WTC11 (cell line): Measurements from ENCODE around the gene COL4A2. TPM values are rescaled to one million over a fixed set of nuclear protein-coding genes. Genes with fewer than 3 reads are reported as not detected.

ENCODE experiments used
- ATAC-seq: fragments of 200-7000 bp; cut with Tn5 transposase; 2 replicates; pipeline ENCODE4 v1.10.0; 2021; ENCODE audit warnings: mild to moderate bottlenecking, moderate library complexity
- CTCF ChIA-PET: fragments of 300-600 bp; sonication (Branson Sonifier 250); formaldehyde crosslinking; loops from one replicate; lab custom pipeline; 2021; ENCODE audit warnings: antibody characterized with exemption; lab: Charles Lee
- POLR2A ChIA-PET: fragments of 350-600 bp; sonication (Branson Sonifier 250); formaldehyde crosslinking; loops from one replicate; lab custom pipeline; 2021; ENCODE audit warnings: antibody characterized with exemption; lab: Charles Lee
- DNase-seq: peaks from one replicate; pipeline ENCODE4 v3.0.0; 2021; ENCODE audit warnings: low spot score
- H3K27ac Mint-ChIP-seq: 2 replicates; pipeline ENCODE4 v1.8.0; 2021; ENCODE audit warnings: mixed read lengths
- H3K27me3 Mint-ChIP-seq: 2 replicates; pipeline ENCODE4 v1.8.0; 2021; ENCODE audit warnings: low read depth, mild to moderate bottlenecking, moderate library complexity, mixed read lengths
- H3K36me3 Mint-ChIP-seq: 2 replicates; pipeline ENCODE4 v1.8.0; 2021; ENCODE audit warnings: mixed read lengths
- H3K4me1 Mint-ChIP-seq: 2 replicates; pipeline ENCODE4 v1.8.0; 2022; ENCODE audit warnings: mixed read lengths
- H3K4me3 Mint-ChIP-seq: 2 replicates; pipeline ENCODE4 v1.8.0; 2021; ENCODE audit warnings: mild to moderate bottlenecking, moderate library complexity, mixed read lengths
- H3K9me3 Mint-ChIP-seq: 2 replicates; pipeline ENCODE4 v1.8.0; 2021; ENCODE audit warnings: mixed read lengths
- ATF2 ChIP-seq: sonication (generic); formaldehyde crosslinking; IDR thresholded peaks from 2 replicates; pipeline ENCODE4 v1.8.1; 2022; ENCODE audit warnings: low read depth, missing genetic modification reagents, borderline replicate concordance
- CBFB ChIP-seq: sonication (generic); formaldehyde crosslinking; IDR thresholded peaks from 2 replicates; pipeline ENCODE4 v1.8.1; 2022; ENCODE audit warnings: mild to moderate bottlenecking, low read depth, missing genetic modification reagents
- CDX4 ChIP-seq: fragments of 250-450 bp; sonication (Bioruptor Pico); IDR thresholded peaks from 2 replicates; pipeline ENCODE4 v1.9.0; 2021; ENCODE audit warnings: moderate library complexity, mild to moderate bottlenecking, inconsistent platforms, borderline replicate concordance
- E2F4 ChIP-seq: sonication (generic); formaldehyde crosslinking; IDR thresholded peaks from 2 replicates; pipeline ENCODE4 v1.8.1; 2022; ENCODE audit warnings: low read depth, mild to moderate bottlenecking, moderate library complexity, missing genetic modification reagents, borderline replicate concordance
- FOXK1 ChIP-seq: sonication (generic); formaldehyde crosslinking; IDR thresholded peaks from 2 replicates; pipeline ENCODE4 v1.8.0; 2022; ENCODE audit warnings: mild to moderate bottlenecking, moderate library complexity, missing genetic modification reagents
- GABPB1 ChIP-seq: sonication (generic); formaldehyde crosslinking; IDR thresholded peaks from 2 replicates; pipeline ENCODE4 v1.8.1; 2023; ENCODE audit warnings: mild to moderate bottlenecking, missing genetic modification reagents
- IRF1 ChIP-seq: sonication (generic); formaldehyde crosslinking; IDR thresholded peaks from 2 replicates; pipeline ENCODE4 v1.8.0; 2023; ENCODE audit warnings: missing genetic modification reagents
- NFATC4 ChIP-seq: fragments of 250-450 bp; sonication (Bioruptor Pico); IDR thresholded peaks from 2 replicates; pipeline ENCODE4 v1.9.0; 2021; ENCODE audit warnings: mild to moderate bottlenecking
- PREB ChIP-seq: sonication (generic); formaldehyde crosslinking; IDR thresholded peaks from 2 replicates; pipeline ENCODE4 v1.8.1; 2022; ENCODE audit warnings: mild to moderate bottlenecking, missing genetic modification reagents, moderate library complexity, borderline replicate concordance
- SMAD3 ChIP-seq: sonication (generic); formaldehyde crosslinking; IDR thresholded peaks from 2 replicates; pipeline ENCODE4 v1.8.0; 2022; ENCODE audit warnings: missing genetic modification reagents, mild to moderate bottlenecking, borderline replicate concordance
- SMAD4 ChIP-seq: sonication (generic); formaldehyde crosslinking; IDR thresholded peaks from 2 replicates; pipeline ENCODE4 v1.8.0; 2022; ENCODE audit warnings: mild to moderate bottlenecking, missing genetic modification reagents
- SP1 ChIP-seq: sonication (generic); formaldehyde crosslinking; conservative IDR thresholded peaks from 2 replicates; pipeline ENCODE4 v1.8.1; 2022; ENCODE audit warnings: missing genetic modification reagents
- USF2 ChIP-seq: sonication (generic); formaldehyde crosslinking; IDR thresholded peaks from 2 replicates; pipeline ENCODE4 v1.8.1; 2023; ENCODE audit warnings: mild to moderate bottlenecking, missing genetic modification reagents, moderate library complexity
- ZNF121 ChIP-seq: sonication (generic); formaldehyde crosslinking; IDR thresholded peaks from 2 replicates; pipeline ENCODE4 v1.8.0; 2023; ENCODE audit warnings: missing genetic modification reagents
- ZNF138 ChIP-seq: sonication (generic); formaldehyde crosslinking; conservative IDR thresholded peaks from 2 replicates; pipeline ENCODE4 v1.8.1; 2022; ENCODE audit warnings: mild to moderate bottlenecking, moderate library complexity, missing genetic modification reagents
- total RNA-seq: library from RNA; stranded (reverse); gene quantifications from 3 replicates; pipeline ENCODE4 v1.2.3, GENCODE V29; 2021
- TF ChIP-seq, protein P1 (sequence below): sonication (generic); formaldehyde crosslinking; IDR thresholded peaks from 2 replicates; pipeline ENCODE4 v1.8.0; 2023; ENCODE audit warnings: mild to moderate bottlenecking, missing genetic modification reagents
- TF ChIP-seq, protein P2 (sequence below): sonication (generic); formaldehyde crosslinking; conservative IDR thresholded peaks from 2 replicates; pipeline ENCODE4 v1.8.1; 2022; ENCODE audit warnings: mild to moderate bottlenecking, missing genetic modification reagents

The COL4A2 gene
- total RNA-seq, 1 experiment from 2014 or later, result 109 TPM

DNA sequence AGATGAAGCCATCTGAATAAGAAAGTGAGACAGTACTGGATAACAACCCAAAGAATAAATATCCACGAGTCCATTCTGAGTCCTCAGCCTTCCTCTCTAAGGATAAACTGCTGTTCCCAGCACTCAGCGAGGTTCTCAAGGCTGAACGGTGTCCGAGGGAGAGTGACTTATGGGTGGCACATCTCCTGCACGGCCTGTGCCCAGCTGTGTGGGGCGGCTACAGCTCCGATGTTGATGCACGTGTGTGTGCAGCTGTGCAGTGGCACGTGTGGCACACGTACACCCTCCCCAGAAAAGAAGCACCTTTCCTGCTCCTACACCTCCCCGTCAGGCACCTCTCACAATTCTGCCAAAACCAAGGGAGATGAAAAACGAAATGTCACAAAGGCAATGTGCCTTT is 209.4 kb downstream of the COL4A2 start:
- no peak overlapping the region for H3K27ac Mint-ChIP-seq
- TF ChIP-seq IRF1, result no peak
- ChIA-PET POLR2A (no interaction called here), CTCF (interaction anchor here (1.3 kb wide), 1 partner anchor 20 kb away, joined by 4 read pairs; no protein-coding TSS in a partner anchor)
- H3K9me3 Mint-ChIP-seq, result no peaks in the 10 kb centered on the region
- no peak overlapping the region for H3K4me3 Mint-ChIP-seq
- H3K27me3 Mint-ChIP-seq, result no peaks in the 10 kb centered on the region
- DNase-seq (no peak), ATAC-seq (no peak)
- peaks cover 8% of the 10 kb centered on the region; the same call in 1 of the 2 replicates for H3K4me1 Mint-ChIP-seq
- peaks cover 3% of the 10 kb centered on the region; the same call in 1 of the 2 replicates for H3K36me3 Mint-ChIP-seq

- ATAC-seq (no peak), DNase-seq (no peak)
- 0 out of 2 replicates have a peak overlapping the region, but pooled peaks have one; percentile 74 for H3K27ac Mint-ChIP-seq
- H3K4me1 Mint-ChIP-seq, result peaks cover 8% of the 10 kb centered on the region; the same call in 1 of the 2 replicates
- no peak overlapping the region for H3K4me3 Mint-ChIP-seq
- peaks cover 3% of the 10 kb centered on the region; the same call in 1 of the 2 replicates for H3K36me3 Mint-ChIP-seq
- no peaks in the 10 kb centered on the region for H3K27me3 Mint-ChIP-seq
- ChIA-PET POLR2A (no interaction called here), CTCF (interaction anchor here (1.3 to 1.9 kb wide), 2 partner anchors 14 to 62 kb away, joined by 3 to 11 read pairs; no protein-coding TSS in a partner anchor)
- TF ChIP-seq ZNF138, result no peak
- TF ChIP-seq, protein P1, sequence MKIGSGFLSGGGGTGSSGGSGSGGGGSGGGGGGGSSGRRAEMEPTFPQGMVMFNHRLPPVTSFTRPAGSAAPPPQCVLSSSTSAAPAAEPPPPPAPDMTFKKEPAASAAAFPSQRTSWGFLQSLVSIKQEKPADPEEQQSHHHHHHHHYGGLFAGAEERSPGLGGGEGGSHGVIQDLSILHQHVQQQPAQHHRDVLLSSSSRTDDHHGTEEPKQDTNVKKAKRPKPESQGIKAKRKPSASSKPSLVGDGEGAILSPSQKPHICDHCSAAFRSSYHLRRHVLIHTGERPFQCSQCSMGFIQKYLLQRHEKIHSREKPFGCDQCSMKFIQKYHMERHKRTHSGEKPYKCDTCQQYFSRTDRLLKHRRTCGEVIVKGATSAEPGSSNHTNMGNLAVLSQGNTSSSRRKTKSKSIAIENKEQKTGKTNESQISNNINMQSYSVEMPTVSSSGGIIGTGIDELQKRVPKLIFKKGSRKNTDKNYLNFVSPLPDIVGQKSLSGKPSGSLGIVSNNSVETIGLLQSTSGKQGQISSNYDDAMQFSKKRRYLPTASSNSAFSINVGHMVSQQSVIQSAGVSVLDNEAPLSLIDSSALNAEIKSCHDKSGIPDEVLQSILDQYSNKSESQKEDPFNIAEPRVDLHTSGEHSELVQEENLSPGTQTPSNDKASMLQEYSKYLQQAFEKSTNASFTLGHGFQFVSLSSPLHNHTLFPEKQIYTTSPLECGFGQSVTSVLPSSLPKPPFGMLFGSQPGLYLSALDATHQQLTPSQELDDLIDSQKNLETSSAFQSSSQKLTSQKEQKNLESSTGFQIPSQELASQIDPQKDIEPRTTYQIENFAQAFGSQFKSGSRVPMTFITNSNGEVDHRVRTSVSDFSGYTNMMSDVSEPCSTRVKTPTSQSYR, result no peak
- TF ChIP-seq E2F4 (CRISPR knock-in tag), result no peak
- TF ChIP-seq NFATC4 (CRISPR knock-in tag), result no peak
- TF ChIP-seq USF2 (CRISPR knock-in tag), result no peak
- TF ChIP-seq SMAD4 (CRISPR knock-in tag), result no peak
- no peak for TF ChIP-seq SP1 (CRISPR knock-in tag)
- no peak for TF ChIP-seq ATF2 (CRISPR knock-in tag)
- TF ChIP-seq GABPB1 (CRISPR knock-in tag), result no peak
- no peak for TF ChIP-seq FOXK1 (CRISPR knock-in tag)
- TF ChIP-seq, protein P2, sequence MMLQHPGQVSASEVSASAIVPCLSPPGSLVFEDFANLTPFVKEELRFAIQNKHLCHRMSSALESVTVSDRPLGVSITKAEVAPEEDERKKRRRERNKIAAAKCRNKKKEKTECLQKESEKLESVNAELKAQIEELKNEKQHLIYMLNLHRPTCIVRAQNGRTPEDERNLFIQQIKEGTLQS (CRISPR knock-in tag), result no peak
- TF ChIP-seq CDX4 (CRISPR knock-in tag), result no peak
- no peak for TF ChIP-seq PREB
- no peak for TF ChIP-seq ZNF121 (CRISPR knock-in tag)
- no peak for TF ChIP-seq CBFB
- no peak for TF ChIP-seq SMAD3 (CRISPR knock-in tag)
- H3K9me3 Mint-ChIP-seq, result no peaks in the 10 kb centered on the region
Observed at GRCh38 chr13:110517505-110518225, 210.6 kb downstream of the COL4A2 start.
